Measurements from ENCODE around the gene NSD1. TPM values are rescaled to one million over a fixed set of nuclear protein-coding genes. Genes with fewer than 3 reads are reported as not detected.
"Not testable (repeated sequence)": the region's sequence is repeated elsewhere in the genome, so short reads cannot be mapped to it uniquely, and the experiment has no call there.

Gene NSD1
- total RNA-seq, 1 experiment from 2014 or later = 30.3 TPM

GRCh38 chr5:177288191-177288590, 154.6 kb downstream of the NSD1 start:
- DNase-seq (ENCODE audit: low spot score) = no peak

- no peak for DNase-seq (ENCODE audit: low spot score)
Observed at GRCh38 chr5:177290816-177291596, 157.4 kb downstream of the NSD1 start.

- no peak for DNase-seq (ENCODE audit: low spot score)
Observed at GRCh38 chr5:177291735-177292134, 158.2 kb downstream of the NSD1 start.

GRCh38 chr5:177293819-177294581, 160.4 kb downstream of the NSD1 start:
- no peak for DNase-seq (ENCODE audit: low spot score)

GRCh38 chr5:177294632-177295031, 161.1 kb downstream of the NSD1 start:
- DNase-seq (ENCODE audit: low spot score) = no peak

- no peak for DNase-seq (ENCODE audit: low spot score)
Observed at GRCh38 chr5:177295924-177296323, 162.4 kb downstream of the NSD1 start.

- no peak for DNase-seq (ENCODE audit: low spot score)
Observed at GRCh38 chr5:177296581-177296980, 163.0 kb downstream of the NSD1 start.

GRCh38 chr5:177297922-177298321, 164.3 kb downstream of the NSD1 start:
- no peak for DNase-seq (ENCODE audit: low spot score)

- no peak for DNase-seq (ENCODE audit: low spot score)
Observed at GRCh38 chr5:177299697-177300096, 166.1 kb downstream of the NSD1 start.

GRCh38 chr5:177300236-177300880, 166.8 kb downstream of the NSD1 start:
- peak; percentile 84 for DNase-seq (ENCODE audit: low spot score)

- no peak for DNase-seq (ENCODE audit: low spot score)
Observed at GRCh38 chr5:177300951-177301350, 167.4 kb downstream of the NSD1 start.

GRCh38 chr5:177301503-177302165, 168.1 kb downstream of the NSD1 start:
- DNase-seq (ENCODE audit: low spot score) = no peak

- DNase-seq (ENCODE audit: low spot score) = no peak
Observed at GRCh38 chr5:177302354-177303110, 169.0 kb downstream of the NSD1 start.

GRCh38 chr5:177303121-177303924, 169.8 kb downstream of the NSD1 start, which contains the start of the genes PRELID1 and RAB24:
TSS of gene PRELID1 (plus strand) at chr5:177303799. CDS start at chr5:177303986, 187 bp downstream.
TSS of gene RAB24 (minus strand) at chr5:177303719. CDS start at chr5:177303288, 431 bp downstream.
- peak; percentile 85 for DNase-seq (ENCODE audit: low spot score)

- no peak for DNase-seq (ENCODE audit: low spot score)
Observed at GRCh38 chr5:177303925-177304391, 170.4 kb downstream of the NSD1 start.

GRCh38 chr5:177304392-177305119, 171.0 kb downstream of the NSD1 start:
- DNase-seq (ENCODE audit: low spot score) = no peak

- not testable (repeated sequence) for DNase-seq (ENCODE audit: low spot score)
Observed at GRCh38 chr5:177306103-177306640, 172.6 kb downstream of the NSD1 start.

- DNase-seq (ENCODE audit: low spot score) = no peak
Observed at GRCh38 chr5:177306674-177307543, 173.3 kb downstream of the NSD1 start.
